Transverse colon (tissue), 4 donors: Measurements from ENCODE around the gene FAM83G. TPM values are rescaled to one million over a fixed set of nuclear protein-coding genes. Genes with fewer than 3 reads are reported as not detected.
A peak's percentile ranks its signal among the peaks of the same experiment; 100 is the strongest.

ENCODE experiments used
- DNase-seq: peaks from one replicate; pipeline ENCODE4 v3.0.0-alpha.2; 2019
- H3K27ac ChIP-seq, 4 donors: fragments of 200-600 bp; sonication (generic); 2 replicates each; pipeline ENCODE4 v1.5.1; 2016 to 2018; ENCODE audit warnings: inconsistent platforms in 4 of 4
- H3K27me3 ChIP-seq: fragments of 200-600 bp; sonication (generic); 2 replicates; pipeline ENCODE4 v1.5.1; 2017; ENCODE audit warnings: inconsistent platforms
- H3K36me3 ChIP-seq, 4 donors: fragments of 200-600 bp; sonication (generic); 2 replicates each; pipeline ENCODE4 v1.5.1; 2017 to 2019; ENCODE audit warnings: inconsistent platforms in 4 of 4
- H3K4me1 ChIP-seq, 4 donors: fragments of 200-600 bp; sonication (generic); 2 replicates each; pipeline ENCODE4 v1.5.1; 2017 to 2020; ENCODE audit warnings: inconsistent platforms in 4 of 4
- H3K4me3 ChIP-seq, 4 donors: fragments of 200-600 bp; sonication (generic); 1 replicate in 1 of 4; 2 replicates in 3 of 4; pipeline versions ENCODE4 v1.5.1 to v1.6.1; 2017 to 2019; ENCODE audit warnings: inconsistent platforms in 4 of 4
- H3K9me3 ChIP-seq, 2 donors: fragments of 200-600 bp; sonication (generic); 2 replicates each; pipeline ENCODE4 v1.5.1; 2017 to 2019; ENCODE audit warnings: inconsistent platforms in 2 of 2
- CTCF ChIP-seq, 5 experiments: fragments of 200-600 bp in 3 of 5; fragments of 450-650 bp in 2 of 5; sonication (generic) in 3 of 5; IDR thresholded peaks; 1 replicate in 2 of 5; 2 replicates in 3 of 5; pipeline ENCODE4 v1.5.1; 2016 to 2017; ENCODE audit warnings: antibody characterized with exemption in 5 of 5, inconsistent platforms in 3 of 5, mild to moderate bottlenecking in 2 of 5, moderate library complexity in 1 of 5
- EP300 ChIP-seq: sonication (generic); formaldehyde crosslinking; IDR thresholded peaks from one replicate; pipeline ENCODE4 v1.6.1; 2017; ENCODE audit warnings: antibody characterized with exemption, low read depth
- POLR2A ChIP-seq: fragments of 450-650 bp; IDR thresholded peaks from one replicate; pipeline ENCODE4 v1.6.1; 2016; ENCODE audit warnings: antibody characterized with exemption, mild to moderate bottlenecking, moderate library complexity
- POLR2AphosphoS5 ChIP-seq, 3 donors: sonication (generic); formaldehyde crosslinking; IDR thresholded peaks; one replicate each; pipeline ENCODE4 v1.6.1; 2016; ENCODE audit warnings: antibody characterized with exemption in 3 of 3
- WGBS, 2 donors: methylation state at CpG; one replicate each; pipeline ENCODE4 v1.1.5; 2018; ENCODE audit warnings: low coverage in 1 of 2; 5-methylcytosine and 5-hydroxymethylcytosine counted together
- in situ Hi-C, 4 donors: fragments of 200-750 bp; cut with MboI; loops; one replicate each; pipeline versions ENCODE4 v1.15.0 to v1.15.1; 2017; ENCODE audit warnings: low sequenced_read_pairs in 3 of 4, low pct_ligation_motif_present in 1 of 4, low pct_unique_long_range_greater_than_20kb in 1 of 4
- intact Hi-C: fragments of 100-400 bp; cut with DNase I; formaldehyde crosslinking; loops from one replicate; pipeline ENCODE4 v1.15.1; 2023; ENCODE audit warnings: low total_unique reads
- total RNA-seq, 4 donors: library from RNA; depleted of rRNA; stranded (reverse); fragments of >200 nt; gene quantifications; one replicate each; pipeline ENCODE4 v1.1.0, GENCODE V29; 2016

The FAM83G gene
- total RNA-seq, 4 donors from 2014 or later: 33.6 to 75.6 (median 39.4) TPM

- Histone ChIP-seq H3K4me3 (no peak overlapping the region), H3K36me3 (no peaks in the 10 kb centered on the region), H3K27me3 (no peaks in the 10 kb centered on the region), H3K27ac (peak overlapping the region; percentile 87 to 94 (median 88)), H3K9me3 (no peaks in the 10 kb centered on the region), H3K4me1 (peaks cover 9 to 49% (median 39%) of the 10 kb centered on the region in 4 donors)
- DNase-seq: no peak
- 69% methylated on average over 13 of the region's 13 CpGs; no CpG with 5 or more reads in 1 of the 2 donors for WGBS, 2 donors
- in situ Hi-C loops: no loop called here
- intact Hi-C loops: no loop called here
- TF ChIP-seq EP300 (no peak), POLR2AphosphoS5 (IDR thresholded peaks at IDR 0.05) (no peak), POLR2A (no peak), CTCF (IDR thresholded peaks at IDR 0.05) (no peak)
These were observed 23.8 kb downstream of the FAM83G start for GRCh38 chr17:18980682-18981334.

- Histone ChIP-seq H3K4me1 (peaks cover 9 to 51% (median 46%) of the 10 kb centered on the region in 4 donors), H3K27me3 (no peaks in the 10 kb centered on the region), H3K4me3 (no peak overlapping the region), H3K9me3 (no peaks in the 10 kb centered on the region), H3K27ac (no peak overlapping the region), H3K36me3 (no peaks in the 10 kb centered on the region)
- intact Hi-C loops (no loop called here), in situ Hi-C loops (no loop called here)
- WGBS, 2 donors: 89% methylated on average over 17 of the region's 17 CpGs; no CpG with 5 or more reads in 1 of the 2 donors
- TF ChIP-seq CTCF (IDR thresholded peaks at IDR 0.05): no peak
- no peak for TF ChIP-seq POLR2A
- no peak for TF ChIP-seq POLR2AphosphoS5 (IDR thresholded peaks at IDR 0.05)
- TF ChIP-seq EP300: no peak
- no peak for DNase-seq
These were observed 25.9 kb downstream of the FAM83G start for GRCh38 chr17:18978655-18979054.

- peaks cover 9 to 51% (median 44%) of the 10 kb centered on the region in 4 donors for H3K4me1 ChIP-seq
- in situ Hi-C loops: no loop called here
These were observed 26.5 kb downstream of the FAM83G start for GRCh38 chr17:18978050-18978449.

GRCh38 chr17:18977646-18978045, 26.9 kb downstream of the FAM83G start:
- no peaks in the 10 kb centered on the region for H3K36me3 ChIP-seq
- intact Hi-C loops: no loop called here
- peaks cover 9 to 47% (median 41%) of the 10 kb centered on the region in 4 donors for H3K4me1 ChIP-seq
- H3K27ac ChIP-seq: peak overlapping the region in 2 of 4 donors; percentile 16 to 68
- in situ Hi-C loops: no loop called here
- 83 to 86% methylated on average over 1 to 19 of the region's 19 CpGs for WGBS, 2 donors
- no peak for TF ChIP-seq POLR2A
- TF ChIP-seq EP300: no peak
- no peak for TF ChIP-seq POLR2AphosphoS5 (IDR thresholded peaks at IDR 0.05)
- no peak for DNase-seq
- H3K9me3 ChIP-seq: no peaks in the 10 kb centered on the region
- H3K4me3 ChIP-seq: no peak overlapping the region
- H3K27me3 ChIP-seq: no peaks in the 10 kb centered on the region

More at GRCh38 chr17:18978050-18978449, 26.5 kb downstream of the FAM83G start:
- Histone ChIP-seq H3K4me3 (no peak overlapping the region), H3K27ac (no peak overlapping the region), H3K9me3 (no peaks in the 10 kb centered on the region), H3K36me3 (no peaks in the 10 kb centered on the region), H3K27me3 (no peaks in the 10 kb centered on the region)
- TF ChIP-seq POLR2AphosphoS5 (IDR thresholded peaks at IDR 0.05): no peak
- TF ChIP-seq EP300: no peak
- WGBS, 2 donors: 93% methylated on average over 13 of the region's 13 CpGs; no CpG with 5 or more reads in 1 of the 2 donors
- intact Hi-C loops: no loop called here
- no peak for DNase-seq

- Histone ChIP-seq H3K36me3 (no peaks in the 10 kb centered on the region), H3K27ac (peak overlapping the region in 2 of 4 donors; percentile 68 to 72), H3K4me1 (peaks cover 5 to 41% (median 35%) of the 10 kb centered on the region in 4 donors), H3K9me3 (no peaks in the 10 kb centered on the region), H3K4me3 (no peak overlapping the region), H3K27me3 (no peaks in the 10 kb centered on the region)
- intact Hi-C loops (no loop called here), in situ Hi-C loops (no loop called here)
- no peak for TF ChIP-seq CTCF (IDR thresholded peaks at IDR 0.05)
- no peak for TF ChIP-seq POLR2AphosphoS5 (IDR thresholded peaks at IDR 0.05)
- TF ChIP-seq EP300: no peak
- TF ChIP-seq POLR2A: no peak
- 77% methylated on average over 4 of the region's 4 CpGs; no CpG with 5 or more reads in 1 of the 2 donors for WGBS, 2 donors
- DNase-seq: no peak
These were observed 27.5 kb downstream of the FAM83G start for GRCh38 chr17:18977021-18977420.
